GM19328 (cell line): Measurements from ENCODE around the gene GDF7.

Experiments used
- ATAC-seq: cut with Tn5 transposase; IDR thresholded peaks from one replicate; pipeline ENCODE4 v1.9.1; 2021; ENCODE audit warnings: mild to moderate bottlenecking, moderate library complexity; ENCODE audit not compliant: unreplicated experiment

Gene GDF7

DNA sequence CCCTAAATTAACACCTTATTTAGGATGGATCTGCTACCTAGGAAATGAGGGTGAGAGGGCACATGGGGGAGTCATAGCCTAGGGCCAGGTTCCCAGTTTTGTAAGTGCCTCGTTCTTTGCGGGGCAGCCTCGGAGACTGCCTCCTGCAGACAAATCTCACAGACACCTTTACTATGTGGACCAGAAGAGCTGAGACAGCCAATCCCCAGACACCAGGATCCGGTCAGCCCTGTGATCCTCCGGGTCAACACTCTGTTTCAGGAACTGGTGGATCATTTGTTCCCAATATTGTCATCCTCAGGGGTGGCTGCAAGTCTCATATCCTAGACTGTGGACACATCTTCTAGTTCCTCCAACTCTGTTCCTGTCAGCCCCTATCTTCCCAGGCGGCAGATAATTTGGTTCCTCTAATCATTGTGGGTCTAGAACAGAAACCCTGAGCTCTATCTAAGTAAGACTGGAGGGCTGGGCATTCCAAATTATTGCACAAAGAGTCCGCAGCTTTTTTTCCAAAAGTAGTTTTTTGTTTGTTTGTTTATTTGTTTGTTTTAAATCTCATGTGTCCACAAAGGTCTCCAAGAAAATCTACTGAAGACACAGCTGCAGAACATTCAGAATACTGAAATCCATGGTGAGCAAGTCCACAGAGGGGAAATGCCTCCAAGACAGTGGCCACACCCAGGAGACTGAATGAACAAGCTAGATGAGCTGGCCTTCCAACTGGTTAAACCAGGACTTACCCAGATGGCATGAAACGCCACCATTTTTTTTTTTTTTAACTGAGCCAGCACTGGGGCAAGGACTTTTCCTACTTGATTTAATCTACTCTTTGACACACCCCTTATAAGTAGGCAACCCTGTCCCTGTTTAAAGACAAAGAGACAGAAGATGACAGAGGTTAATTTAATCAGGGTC lies 6.2 kb upstream of the GDF7 start:
- peak; percentile 6 for ATAC-seq

- ATAC-seq, result peak; percentile 50
Measured at GRCh38 chr2:20661421-20662307, 5.3 kb upstream of the GDF7 start.

GRCh38 chr2:20662308-20662937 lies 4.5 kb upstream of the GDF7 start:
- ATAC-seq, result no peak

DNA sequence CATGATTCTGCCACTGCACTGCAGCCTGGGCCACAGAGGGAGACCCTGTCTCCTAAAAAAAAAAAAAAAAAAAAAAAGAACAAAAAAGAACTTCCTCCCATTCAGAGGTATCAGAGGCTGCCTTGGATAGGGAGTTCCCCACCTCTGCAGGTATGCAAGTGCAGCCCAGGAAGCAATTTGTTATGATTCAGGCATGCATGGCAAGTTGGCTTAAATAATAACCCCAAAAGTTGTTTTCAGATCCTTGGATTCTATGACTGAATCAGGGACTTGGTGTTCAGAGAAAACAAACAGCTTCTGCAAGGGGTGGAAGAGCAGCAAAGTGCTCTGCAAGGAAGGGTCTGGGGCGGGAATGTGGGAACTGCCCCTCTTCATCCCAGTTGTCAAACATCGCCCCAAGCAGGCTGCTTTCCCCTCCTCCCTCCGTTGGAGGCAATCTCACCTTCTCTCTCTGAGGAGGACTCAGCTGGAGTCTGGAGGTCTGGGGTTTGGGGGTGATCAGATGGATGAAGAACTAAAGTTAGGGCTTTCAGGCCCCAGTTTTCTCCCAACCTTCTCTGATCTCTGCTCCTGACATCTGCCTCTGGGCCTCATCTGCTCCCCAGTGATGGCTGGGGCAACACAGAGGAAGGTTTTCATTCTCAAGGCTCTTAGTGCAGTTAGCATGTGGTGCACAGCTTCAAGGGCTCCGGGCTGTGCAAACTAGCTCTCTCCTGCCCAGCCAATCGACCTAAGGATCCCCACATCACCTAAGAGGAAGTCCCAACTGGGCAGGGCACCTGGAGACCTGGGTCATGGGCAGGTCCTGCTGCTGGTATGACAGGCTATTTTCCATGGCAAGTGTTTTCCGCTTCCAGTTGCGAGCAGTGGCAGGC lies 3.5 kb upstream of the GDF7 start:
- ATAC-seq, result no peak

DNA sequence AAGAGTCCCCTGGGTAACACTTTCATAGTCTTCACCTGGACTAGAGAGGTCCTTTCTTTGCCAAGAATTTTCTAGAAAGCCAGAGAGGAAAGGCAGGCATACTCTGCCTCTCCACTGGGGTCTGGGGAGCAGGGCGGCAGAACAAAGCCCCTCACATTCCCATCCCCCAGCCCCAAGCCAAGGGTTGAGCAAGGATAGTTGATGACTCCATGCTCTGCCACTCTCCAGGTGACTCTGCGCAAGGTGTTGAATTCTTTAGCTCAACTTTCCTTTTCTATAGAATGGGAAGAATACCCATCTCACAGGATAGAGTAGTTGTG lies 2.9 kb upstream of the GDF7 start:
- no peak for ATAC-seq

DNA sequence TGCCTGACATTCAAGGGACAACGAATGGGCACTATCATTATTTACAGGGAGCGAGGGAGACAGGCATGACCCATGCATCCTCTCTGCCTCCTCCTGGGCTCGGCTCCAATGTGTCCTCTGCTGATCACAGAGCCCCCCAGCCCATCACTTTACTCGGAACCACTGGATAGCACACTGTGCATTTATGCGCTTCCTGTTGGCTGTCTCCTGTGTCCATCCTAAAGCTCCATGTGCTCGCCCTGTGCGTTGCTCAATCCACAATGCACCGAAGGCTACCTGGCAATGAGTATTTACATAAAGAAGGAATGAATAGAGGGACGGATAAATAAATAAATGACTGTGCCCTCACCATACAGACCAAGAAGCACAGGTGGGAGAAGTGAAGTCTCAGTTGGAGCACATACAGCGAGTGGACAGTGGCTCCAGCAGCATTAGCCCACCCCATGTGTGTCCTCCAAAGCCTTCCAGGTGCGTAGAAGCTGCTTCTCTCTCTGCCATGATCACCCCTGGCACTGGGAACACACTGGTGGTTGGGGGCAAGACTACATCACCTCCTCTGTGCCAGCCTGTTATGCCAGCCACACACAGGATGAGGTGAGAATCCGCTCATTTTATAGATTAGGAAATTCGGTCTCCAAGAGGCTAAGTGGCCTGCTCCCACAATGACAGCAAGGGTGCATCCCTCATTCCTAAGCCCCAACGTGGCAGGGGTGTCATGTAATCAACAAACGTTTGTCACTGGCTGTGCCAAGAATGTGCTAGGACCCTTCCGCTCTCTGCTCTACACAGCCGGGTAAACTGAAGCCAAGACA lies 2.3 kb upstream of the GDF7 start:
- ATAC-seq, result no peak

DNA sequence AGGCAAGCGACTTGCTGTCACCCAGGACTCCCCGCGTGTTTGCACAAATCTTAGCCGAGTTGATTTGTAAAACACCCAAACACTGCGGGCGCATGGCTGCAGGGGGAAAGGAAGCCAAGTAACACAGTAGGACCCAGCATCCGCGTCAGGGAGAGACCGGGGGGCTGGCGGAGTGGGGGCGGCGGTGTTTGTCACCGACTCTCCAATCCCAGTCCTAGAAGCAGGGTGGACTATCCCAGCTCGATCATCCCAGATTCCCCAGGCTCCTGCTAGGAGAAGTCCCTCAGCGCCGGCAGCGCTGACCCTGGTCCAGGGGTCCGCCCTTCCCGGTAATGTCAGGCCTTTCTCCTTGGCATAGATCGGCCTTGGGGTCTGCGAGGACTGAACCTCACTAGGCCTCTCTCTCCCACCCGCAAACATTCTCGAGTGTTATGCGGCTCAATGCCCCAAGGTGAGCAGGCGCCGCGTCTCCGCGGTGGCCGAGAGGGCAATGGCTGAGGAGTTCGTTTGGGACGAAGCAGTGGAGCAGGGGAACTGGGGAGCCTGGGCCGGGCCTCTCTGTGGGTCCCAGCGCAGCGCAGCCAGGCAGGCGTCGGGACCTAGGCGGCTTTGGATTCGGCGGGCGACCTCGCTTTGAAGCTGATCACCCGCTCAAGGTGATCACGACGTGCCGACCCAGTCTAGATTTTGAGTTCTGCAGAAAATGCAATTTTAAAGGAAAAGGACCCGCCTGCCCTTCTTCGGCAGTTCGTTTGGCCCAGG lies 1.5 kb upstream of the GDF7 start:
- no peak for ATAC-seq

DNA sequence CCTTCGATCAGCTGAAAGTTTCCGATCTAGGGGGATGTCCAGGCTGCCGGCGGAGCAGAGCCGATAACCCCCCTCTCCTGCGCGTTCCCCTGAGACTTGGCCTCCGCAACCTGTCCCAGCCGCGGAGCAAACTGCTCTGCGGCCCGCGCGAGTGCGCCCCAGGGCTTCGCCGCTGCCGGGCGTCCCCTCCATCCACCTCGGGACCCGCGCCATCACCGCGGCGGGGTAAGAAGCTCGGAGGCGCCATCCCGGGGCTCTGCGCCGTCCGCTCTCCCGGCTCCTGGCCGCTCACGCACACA lies 990 bp upstream of the GDF7 start:
- no peak for ATAC-seq

DNA sequence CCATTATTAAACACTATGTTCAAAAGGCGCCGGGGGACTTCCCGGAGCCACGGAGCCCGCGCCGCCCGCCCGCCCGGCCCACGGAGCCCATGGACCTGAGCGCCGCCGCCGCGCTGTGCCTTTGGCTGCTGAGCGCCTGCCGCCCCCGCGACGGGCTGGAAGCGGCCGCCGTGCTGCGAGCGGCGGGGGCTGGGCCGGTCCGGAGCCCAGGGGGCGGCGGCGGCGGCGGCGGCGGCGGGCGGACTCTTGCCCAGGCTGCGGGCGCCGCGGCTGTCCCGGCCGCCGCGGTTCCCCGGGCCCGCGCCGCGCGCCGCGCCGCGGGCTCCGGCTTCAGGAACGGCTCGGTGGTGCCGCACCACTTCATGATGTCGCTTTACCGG lies 197 bp downstream of the GDF7 start:
- no peak for ATAC-seq

GRCh38 chr2:20667531-20668401 lies 822 bp downstream of the GDF7 start:
- ATAC-seq, result no peak

DNA sequence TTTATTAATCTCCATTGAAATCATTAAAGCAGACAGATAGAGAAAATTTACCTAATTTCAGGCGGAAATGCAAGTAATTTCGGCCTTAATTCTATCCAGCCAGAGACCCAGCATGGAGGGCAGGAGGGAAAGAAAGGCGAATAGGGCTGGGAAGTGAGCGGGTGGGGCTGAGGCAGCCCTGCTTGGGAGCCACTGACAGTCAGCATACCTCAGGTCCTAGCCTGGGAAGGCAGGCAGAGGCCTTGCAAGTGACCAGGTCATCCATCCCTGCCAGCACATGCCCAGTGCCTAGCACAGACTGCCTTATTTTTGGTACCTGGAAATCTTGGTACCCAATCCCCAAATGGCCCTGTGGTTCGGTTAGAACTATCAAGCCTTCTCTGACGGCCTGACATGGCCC lies 1.5 kb downstream of the GDF7 start:
- ATAC-seq, result no peak

DNA sequence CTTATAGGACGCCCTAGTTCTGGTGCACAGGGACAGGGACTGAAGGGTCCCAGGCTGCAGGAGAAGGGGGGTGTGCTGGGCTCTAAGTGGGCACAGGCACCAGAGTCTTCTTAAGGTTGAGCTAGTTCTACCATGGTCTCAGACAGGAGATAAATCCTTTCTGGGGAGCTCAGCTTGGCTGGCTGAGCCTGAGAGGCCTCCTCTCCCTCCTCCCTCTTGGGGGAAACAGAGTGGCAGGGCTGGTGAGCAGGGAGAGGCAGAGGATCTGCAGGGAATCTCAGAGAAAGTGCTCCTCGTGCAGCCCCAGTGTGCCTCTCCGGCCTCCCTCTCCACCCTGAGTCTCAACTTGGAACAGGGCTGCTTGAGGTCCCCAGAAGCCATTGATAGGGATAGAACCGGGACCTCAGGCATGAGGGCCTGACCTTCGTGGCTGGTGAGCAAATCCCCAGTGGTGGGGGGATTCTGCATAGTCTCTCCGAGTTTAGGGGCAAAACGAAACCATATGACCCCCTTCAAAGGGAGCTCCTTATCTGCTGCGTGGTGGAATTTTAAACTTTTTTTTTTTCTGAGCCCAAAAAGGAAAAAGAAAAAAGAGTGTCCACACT lies 2.0 kb downstream of the GDF7 start:
- no peak for ATAC-seq

DNA sequence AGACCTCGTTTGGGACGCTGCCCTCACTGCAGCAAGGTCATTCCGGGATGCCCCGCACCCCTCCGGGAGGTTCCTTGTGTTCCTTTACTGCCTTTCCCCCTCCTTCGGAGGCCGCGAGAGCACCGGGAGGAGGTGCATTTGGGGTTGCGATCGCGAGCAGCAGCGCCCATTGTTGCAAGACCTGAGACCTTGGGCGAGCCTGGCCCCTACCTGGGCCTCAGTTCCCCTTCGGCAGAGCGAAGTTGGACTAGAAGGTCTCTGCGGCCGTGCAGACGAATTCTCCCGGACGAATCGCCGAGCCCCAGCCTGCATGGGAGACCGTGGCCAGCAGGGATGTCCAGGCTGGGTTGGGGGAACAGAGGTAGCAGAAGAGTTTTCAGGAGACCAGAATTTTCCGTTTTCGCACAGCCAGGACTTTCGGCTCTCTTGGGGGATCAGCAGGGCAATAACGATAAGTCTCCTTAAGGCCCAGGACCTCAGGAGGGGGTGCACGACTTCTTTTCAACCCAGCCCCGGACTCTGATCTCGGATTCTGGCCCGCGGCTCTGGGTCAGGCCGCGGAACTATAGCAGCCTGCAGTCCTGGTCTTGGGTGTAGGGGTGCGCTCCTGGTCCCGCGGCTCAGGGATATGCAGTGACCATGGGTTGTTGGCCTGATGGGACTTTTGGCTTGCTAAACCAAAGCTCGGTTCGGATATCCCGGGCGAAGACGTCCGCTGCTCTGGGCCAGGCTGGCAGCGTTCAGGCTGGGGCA lies 2.8 kb downstream of the GDF7 start:
- ATAC-seq, result no peak

DNA sequence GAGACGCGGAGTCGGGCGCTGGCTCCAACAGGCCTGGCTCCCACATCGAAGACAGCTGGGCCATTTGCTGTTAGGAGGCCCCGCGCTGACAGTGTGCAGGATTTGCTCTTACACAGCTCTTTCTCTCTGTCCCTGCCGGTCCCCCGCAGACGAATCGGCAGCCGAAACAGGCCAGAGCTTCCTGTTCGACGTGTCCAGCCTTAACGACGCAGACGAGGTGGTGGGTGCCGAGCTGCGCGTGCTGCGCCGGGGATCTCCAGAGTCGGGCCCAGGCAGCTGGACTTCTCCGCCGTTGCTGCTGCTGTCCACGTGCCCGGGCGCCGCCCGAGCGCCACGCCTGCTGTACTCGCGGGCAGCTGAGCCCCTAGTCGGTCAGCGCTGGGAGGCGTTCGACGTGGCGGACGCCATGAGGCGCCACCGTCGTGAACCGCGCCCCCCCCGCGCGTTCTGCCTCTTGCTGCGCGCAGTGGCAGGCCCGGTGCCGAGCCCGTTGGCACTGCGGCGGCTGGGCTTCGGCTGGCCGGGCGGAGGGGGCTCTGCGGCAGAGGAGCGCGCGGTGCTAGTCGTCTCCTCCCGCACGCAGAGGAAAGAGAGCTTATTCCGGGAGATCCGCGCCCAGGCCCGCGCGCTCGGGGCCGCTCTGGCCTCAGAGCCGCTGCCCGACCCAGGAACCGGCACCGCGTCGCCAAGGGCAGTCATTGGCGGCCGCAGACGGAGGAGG lies 3.5 kb downstream of the GDF7 start:
- no peak for ATAC-seq

DNA sequence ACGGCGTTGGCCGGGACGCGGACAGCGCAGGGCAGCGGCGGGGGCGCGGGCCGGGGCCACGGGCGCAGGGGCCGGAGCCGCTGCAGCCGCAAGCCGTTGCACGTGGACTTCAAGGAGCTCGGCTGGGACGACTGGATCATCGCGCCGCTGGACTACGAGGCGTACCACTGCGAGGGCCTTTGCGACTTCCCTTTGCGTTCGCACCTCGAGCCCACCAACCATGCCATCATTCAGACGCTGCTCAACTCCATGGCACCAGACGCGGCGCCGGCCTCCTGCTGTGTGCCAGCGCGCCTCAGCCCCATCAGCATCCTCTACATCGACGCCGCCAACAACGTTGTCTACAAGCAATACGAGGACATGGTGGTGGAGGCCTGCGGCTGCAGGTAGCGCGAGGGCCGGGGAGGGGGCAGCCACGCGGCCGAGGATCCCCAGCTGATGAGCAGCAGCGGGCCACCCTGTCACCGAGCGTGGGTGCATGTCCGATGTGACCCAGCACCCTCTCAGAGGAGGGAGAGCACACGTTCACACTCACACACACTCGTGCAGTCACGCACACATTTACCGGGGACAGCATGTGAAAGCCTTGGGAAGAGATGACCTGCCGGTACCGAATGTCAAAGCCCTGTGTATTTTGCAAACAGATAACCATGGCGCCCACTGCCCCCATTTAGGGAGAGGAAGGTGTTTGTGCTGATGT lies 4.2 kb downstream of the GDF7 start:
- ATAC-seq, result no peak

- ATAC-seq, result no peak
Measured at GRCh38 chr2:20671736-20672080, 4.8 kb downstream of the GDF7 start.
